OCI-LY7 (cell line): ENCODE data around the gene ADCY3.

ENCODE experiments used
- EZH2phosphoT487 ChIP-seq: fragments of 200-600 bp; sonication (generic); IDR thresholded peaks from 2 replicates; pipeline ENCODE4 v1.6.1; 2018; ENCODE audit warnings: low read depth, borderline replicate concordance, mild to moderate bottlenecking, mixed run types, antibody characterized with exemption, low read length, moderate library complexity, mixed read lengths
- TF ChIP-seq, protein P1 (sequence below): fragments of 200-600 bp; sonication (generic); conservative IDR thresholded peaks from 2 replicates; pipeline ENCODE4 v1.5.1; 2014; ENCODE audit warnings: mild to moderate bottlenecking, antibody characterized with exemption, low read length, moderate library complexity, mixed read lengths

DNA sequence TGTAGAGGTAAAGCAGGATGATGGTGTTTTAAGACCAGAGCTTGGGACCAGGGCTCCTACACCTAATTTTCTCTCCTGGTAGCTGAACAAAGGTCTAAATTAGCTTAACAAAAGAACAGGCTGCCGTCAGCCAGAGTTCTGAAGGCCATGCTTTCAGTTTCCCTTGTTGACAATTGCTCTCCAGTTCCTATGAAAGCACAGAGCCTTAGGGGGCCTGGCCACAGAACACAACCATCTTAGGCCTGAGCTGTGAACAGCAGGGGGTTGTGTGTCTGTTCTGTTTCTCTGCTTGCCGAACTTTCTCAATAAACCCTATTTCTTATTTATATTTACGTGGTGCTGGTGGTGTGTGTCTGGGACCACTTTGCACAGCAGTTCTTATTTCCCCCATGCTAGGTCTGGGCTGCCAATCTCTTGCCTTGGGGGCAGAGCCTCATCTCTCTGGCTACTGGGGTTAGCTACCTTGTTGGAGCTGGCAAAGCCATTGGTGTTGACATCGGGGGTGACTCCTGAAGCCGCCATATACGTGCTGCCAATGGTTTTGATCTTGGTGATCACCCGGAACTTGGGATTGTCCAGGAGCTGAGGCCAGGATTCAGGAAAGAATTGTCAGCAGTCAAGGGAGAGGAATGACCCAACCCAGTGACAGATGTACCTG is 97.9 kb downstream of the ADCY3 start:
- TF ChIP-seq, protein P1, sequence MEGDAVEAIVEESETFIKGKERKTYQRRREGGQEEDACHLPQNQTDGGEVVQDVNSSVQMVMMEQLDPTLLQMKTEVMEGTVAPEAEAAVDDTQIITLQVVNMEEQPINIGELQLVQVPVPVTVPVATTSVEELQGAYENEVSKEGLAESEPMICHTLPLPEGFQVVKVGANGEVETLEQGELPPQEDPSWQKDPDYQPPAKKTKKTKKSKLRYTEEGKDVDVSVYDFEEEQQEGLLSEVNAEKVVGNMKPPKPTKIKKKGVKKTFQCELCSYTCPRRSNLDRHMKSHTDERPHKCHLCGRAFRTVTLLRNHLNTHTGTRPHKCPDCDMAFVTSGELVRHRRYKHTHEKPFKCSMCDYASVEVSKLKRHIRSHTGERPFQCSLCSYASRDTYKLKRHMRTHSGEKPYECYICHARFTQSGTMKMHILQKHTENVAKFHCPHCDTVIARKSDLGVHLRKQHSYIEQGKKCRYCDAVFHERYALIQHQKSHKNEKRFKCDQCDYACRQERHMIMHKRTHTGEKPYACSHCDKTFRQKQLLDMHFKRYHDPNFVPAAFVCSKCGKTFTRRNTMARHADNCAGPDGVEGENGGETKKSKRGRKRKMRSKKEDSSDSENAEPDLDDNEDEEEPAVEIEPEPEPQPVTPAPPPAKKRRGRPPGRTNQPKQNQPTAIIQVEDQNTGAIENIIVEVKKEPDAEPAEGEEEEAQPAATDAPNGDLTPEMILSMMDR = no peak
- TF ChIP-seq EZH2phosphoT487 = no peak
